Regular cardiac myocyte (primary cell): ENCODE measurements around the gene PXDC1. TPM values are rescaled to one million over a fixed set of nuclear protein-coding genes. Genes with fewer than 3 reads are reported as not detected.

Experiments used
- total RNA-seq: library from RNA; depleted of rRNA; stranded (reverse); fragments of >200 nt; gene quantifications from 2 replicates; pipeline ENCODE4 v1.2.3, GENCODE V29; 2014

PXDC1 gene, protein sequence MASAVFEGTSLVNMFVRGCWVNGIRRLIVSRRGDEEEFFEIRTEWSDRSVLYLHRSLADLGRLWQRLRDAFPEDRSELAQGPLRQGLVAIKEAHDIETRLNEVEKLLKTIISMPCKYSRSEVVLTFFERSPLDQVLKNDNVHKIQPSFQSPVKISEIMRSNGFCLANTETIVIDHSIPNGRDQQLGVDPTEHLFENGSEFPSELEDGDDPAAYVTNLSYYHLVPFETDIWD
- 50.8 and 82.9 TPM in 2 replicates for total RNA-seq

DNA sequence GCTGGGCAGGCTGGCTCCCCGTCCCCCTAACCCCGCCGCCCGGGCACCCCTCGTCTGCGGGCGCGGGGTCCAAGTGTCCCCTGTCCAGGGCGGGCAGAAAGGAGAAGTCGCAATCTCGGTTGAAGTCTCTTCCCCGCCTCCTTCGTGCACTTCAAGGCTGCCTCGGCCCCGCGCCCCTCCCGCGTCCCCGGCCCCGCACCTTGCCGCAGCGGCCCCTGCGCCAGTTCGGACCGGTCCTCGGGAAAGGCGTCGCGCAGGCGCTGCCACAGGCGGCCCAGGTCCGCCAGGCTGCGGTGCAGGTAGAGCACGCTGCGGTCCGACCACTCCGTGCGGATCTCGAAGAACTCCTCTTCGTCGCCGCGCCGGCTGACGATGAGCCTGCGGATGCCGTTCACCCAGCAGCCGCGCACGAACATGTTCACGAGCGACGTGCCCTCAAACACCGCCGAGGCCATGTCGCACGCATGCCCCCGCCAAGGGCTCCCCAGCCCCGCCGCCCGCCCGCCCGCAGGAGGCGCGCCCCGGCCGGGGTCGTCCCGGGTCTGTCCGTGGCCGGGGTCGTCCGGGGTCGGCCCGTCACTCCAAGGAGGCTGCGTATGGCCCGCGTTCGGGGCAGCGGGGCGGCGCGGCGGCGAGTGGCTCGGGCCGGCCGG is at the start of gene PXDC1:
TSS of gene PXDC1 (minus strand) at position 637 of the 653 bp plus-strand sequence. CDS start at position 455, 182 bp downstream.

Other genes starting within 250 kb of the PXDC1 start
- gene FAM50B, start 97.7 kb upstream of the PXDC1 start, total RNA-seq, result 6.8 and 10.4 TPM in 2 replicates